Measurements from ENCODE around the gene SUPT7L.

SUPT7L gene, protein sequence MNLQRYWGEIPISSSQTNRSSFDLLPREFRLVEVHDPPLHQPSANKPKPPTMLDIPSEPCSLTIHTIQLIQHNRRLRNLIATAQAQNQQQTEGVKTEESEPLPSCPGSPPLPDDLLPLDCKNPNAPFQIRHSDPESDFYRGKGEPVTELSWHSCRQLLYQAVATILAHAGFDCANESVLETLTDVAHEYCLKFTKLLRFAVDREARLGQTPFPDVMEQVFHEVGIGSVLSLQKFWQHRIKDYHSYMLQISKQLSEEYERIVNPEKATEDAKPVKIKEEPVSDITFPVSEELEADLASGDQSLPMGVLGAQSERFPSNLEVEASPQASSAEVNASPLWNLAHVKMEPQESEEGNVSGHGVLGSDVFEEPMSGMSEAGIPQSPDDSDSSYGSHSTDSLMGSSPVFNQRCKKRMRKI

DNA sequence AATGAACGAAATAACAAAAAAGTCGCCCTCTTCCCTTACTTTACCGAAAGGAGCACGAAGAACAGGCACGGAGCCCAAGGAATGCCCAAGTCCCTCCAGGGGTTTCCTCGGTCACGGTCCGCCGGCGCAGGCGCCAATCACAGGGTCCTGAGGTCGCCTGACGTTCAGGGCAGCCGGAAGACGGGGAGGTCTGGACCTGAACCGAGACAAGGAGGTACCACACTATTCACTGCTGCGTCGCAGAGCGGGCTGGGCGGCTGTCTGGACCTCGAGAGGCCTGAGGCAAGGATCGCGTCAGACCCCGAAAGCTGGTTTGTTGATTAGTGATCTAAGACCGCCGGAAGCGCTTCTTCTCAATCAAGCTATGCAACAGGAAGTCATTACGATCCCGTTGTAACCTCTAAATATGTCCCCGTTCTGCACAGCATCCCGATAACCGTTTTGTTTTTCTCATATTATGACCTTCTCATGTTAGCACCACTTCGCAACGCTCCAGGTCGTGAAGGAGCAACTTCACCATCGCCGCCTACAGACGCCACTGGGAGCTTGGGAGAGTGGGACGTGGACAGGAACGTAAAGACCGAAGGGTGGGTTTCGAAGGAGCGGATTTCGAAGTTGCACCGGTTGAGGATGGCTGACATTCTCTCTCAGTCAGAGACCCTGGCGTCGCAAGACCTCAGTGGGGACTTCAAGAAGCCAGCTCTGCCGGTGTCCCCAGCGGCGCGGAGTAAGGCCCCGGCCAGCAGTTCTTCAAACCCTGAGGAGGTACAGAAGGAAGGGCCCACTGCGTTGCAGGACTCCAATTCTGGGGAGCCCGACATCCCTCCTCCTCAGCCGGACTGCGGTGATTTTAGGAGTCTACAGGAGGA, at the start of gene SUPT7L, which contains the start of gene SLC4A1AP:
TSS of gene SUPT7L (minus strand) at position 330 of the 869 bp plus-strand sequence. CDS start 1,422 bp downstream, outside the sequence.
TSS of gene SLC4A1AP (plus strand) at position 605 of the 869 bp plus-strand sequence. CDS start at position 631, 26 bp downstream.
- peak; percentile 86 for DNase-seq

DNA sequence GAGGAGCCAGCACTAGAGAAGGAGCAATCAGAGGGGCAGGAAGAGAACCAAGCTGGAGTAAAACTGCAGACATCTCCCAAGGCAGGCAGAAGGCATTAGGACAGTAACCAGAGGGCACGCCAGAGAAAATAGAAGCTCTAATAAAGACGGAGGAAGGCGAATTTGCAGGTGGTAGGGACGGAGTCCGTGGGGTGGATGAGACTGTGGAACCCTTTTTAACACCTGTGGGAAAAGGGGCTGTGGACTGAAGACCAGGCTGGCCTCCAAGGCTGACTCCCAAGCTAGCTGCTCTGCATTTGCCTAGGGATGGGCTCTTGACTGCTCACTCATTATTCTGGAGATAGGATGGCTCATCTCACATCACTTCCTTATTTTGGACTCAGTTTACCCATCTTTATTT, 49.8 kb upstream of the SUPT7L start:
- DNase-seq: no peak

DNA sequence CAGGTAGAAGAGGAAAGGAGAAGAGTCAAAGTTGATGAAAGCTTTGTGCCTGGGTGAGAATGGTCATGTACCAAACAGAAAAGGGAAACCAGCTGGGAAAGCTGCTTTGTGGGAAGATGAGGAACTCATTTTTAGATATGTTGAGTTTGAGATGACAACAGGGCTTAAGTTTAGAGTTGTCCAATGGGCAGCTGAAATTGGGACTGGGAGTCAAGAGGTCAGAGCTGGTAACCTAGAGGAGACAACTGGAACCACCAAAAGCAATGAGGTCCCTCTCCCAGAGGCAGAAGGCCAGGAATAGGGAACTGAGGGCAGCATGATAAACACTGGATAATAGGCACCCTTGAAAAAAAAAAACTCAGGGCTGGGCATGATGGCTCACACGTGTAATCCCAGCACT, 49.1 kb upstream of the SUPT7L start:
- DNase-seq: no peak

DNA sequence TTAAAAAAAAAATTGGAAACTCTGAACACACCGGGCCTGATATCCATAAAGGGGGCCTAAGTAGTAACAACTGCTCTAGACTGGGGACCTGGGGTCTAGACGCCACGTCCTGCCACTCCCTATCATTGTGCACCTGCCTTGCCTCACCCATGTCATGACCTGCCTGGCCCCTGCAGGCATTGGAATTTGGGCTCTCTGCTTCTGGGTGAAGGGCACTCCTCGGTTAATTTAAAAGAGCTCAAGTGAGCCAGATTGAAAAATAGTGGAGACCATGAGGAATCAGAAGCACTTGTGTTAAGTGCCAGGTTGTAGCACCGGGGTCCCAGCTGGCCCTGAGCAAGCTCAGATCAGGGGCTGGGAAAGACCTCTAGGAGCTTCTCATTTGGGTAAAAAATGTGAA, 48.4 kb upstream of the SUPT7L start:
- DNase-seq: no peak

DNA sequence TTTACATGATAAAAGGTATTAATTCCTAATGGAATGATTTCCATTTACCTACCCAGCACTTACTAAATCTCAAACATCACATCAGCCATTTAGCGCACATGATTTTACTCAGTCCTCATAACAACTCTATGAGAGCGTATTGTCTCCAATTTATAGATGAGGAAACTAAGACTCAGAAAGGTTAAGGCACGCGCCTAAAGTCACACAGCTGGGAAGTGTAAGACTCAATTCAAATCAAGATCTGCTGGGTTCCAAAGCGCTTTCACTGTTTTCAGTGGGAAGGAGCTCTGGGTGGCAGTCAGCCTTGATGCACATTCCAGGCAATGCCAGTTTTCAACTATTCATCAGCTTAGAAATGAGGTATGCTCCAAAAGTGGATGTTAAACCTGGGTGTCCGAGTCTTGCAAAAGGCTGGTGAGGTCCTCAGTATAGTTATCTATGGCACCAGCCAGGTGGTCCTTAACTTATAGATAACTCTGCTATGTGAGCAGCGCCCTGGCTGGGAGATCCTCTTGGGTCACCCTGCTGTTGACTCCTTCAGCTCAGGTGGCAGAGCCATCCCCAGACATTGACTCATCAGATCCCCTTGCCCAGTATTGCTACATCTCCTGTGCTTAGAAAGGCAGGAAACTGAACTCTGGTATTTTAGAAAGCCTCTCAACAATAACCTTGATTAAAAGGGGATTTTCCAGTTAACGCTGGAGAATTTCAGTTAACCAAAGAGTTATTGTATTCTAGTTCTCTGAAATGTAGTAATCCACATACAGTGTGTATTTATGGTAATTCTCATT, 47.4 kb upstream of the SUPT7L start:
- DNase-seq: no peak

DNA sequence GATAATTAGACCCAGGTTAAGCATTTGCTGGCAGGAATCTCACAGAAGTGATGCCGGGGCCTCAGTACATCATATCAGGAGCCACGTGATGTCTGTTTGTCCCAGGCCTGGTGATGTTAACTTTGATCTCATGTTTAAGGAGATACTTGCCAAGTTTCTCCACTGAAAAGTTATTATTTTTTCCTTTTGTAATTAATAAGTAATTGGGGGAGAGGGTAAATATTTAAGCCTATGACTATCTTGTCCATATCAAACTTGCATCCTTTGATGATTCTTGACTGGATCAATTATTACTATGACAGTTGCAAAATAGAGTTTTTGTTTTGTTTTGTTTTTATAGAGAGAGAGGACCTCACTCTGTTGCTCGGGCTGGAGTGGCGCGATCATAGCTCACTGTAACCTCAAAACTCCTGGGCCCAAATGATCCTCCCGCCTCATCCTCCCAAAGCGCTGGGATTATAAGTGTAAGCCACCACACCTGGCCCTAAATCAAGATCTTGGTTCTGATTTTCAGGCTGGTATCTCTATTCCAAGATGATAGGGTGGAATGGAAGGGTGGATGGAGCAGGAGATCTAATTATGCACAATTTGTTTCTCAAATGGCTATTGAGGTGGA, 46.7 kb upstream of the SUPT7L start:
- DNase-seq: no peak

DNA sequence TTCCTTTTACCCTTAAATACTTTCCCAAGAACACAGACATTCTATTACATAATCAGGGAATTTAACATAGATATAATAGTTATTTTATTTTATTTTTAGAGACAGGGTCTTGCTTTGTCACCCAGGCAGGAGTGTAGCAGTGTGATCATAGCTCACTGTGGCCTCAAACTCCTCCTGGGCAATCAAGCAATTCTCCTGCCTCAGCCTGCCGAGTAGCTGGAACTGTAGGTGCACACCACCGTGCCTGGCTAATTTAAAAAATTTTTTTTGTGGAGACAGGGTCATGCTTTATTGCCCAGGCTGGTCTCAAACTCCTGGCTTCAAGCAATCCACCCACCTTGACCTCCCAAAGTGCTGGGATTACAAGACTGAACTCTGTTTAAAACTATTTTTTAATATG, 45.9 kb upstream of the SUPT7L start:
- DNase-seq: no peak

DNA sequence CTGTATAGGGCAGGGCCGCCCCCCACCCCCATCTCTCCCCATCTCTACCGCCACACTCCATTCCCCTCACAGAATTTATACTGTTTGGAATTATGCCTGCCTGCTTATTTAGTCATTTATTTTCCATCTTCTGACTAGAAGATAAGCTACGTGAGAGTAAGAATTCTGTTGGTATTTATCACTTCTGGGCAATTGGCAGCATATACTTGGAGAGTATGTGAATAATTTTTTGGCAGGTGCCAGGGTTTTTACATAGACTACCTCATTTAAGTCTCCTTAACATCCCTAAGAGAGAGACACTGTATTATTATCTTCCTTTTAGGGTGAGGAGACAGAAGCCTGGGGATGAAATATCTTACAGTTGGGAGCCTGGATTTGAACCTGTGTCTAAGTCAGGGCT, 45.3 kb upstream of the SUPT7L start:
- no peak for DNase-seq

DNA sequence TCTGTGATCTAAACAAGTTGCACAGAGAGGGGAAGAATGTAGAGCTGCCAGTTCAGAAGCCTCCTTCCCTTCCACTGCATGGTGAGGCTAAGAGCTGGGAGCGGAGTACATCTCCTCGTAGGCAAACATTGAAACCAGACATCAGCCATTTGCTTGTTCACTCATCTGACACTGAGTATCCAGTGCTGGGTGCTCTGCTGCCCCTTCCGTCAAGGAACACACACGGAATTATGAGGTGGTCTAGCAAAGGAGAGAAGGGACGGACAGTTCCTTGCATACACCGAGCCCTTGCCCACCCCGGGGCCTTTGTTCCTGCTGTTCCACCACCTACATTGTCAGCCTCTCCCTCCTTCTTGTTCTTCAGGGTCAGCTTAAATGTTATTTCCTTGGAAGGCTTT, 44.8 kb upstream of the SUPT7L start:
- no peak for DNase-seq

DNA sequence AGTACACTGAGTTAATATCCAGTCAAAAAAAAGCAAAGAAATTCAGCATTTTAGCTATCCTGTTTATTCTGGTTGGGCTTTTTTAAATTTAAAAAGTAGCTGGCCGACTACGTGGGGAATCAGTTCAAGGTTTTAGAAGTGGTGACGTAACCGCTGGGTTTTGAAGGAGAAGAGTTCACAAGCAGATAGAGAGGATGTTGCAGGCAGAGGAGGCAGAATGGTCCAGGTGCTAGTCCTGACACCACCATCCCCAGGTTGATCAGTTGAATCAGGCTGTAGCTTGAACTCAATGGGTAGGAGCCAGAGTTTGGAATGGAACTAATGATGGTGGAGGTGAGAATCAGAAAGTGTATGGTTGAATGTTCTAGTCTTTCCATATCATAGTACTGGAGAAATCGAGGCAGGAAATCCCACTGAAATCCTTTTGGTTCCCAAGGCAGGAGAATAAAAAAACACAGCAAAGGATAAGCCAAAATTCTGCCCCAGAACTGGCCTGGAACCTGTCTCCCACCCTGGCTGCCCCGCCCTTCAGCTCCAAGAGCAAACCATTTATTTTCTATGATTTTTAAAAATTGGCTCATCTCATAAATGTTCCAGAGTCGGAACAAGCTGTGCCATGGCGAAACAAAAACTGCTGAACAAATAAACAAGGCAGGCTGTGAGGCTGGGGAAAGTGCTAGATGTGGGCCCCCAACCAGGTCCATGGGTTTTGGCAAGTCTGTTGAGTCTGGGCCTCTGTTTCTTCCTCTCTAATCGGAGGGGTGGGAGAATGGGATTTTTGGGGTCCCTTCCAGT, 44.2 kb upstream of the SUPT7L start:
- no peak for DNase-seq

DNA sequence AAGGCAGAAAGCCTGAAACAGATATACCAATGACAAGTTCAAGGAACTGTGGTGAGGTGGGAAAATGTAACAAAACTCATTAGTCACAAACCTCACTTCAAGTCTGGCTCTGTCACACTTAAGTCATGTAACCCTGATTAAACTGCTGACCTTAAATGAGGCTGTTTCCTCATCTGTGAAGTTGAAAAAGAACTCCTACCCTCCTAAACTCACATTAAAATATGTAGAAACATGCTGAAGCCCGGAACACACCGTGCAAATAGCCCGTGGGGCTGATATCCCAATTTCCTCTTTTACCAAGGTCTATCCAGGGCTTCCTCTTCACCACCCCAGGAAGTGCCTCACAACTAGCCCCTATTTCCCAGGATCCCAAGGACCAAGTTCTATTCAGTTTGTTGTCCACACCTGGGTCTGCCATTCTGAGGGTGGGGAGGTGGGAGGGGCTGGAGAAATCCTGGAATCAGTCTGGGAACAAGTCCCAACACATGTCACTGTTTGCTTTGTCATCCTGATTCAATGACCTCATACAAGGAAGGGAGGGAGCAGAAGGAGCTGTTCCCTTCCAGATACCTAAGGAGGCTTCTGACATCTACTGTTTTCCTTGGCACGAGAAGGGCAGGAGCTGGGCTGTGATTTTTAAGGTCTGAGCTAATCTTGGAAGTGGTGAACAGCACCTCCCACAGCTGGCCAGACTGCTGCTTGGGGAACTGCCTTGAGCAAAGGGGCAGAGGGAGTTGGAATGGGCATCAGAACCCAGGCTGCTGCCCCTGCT, 42.6 kb upstream of the SUPT7L start:
- DNase-seq: no peak

DNA sequence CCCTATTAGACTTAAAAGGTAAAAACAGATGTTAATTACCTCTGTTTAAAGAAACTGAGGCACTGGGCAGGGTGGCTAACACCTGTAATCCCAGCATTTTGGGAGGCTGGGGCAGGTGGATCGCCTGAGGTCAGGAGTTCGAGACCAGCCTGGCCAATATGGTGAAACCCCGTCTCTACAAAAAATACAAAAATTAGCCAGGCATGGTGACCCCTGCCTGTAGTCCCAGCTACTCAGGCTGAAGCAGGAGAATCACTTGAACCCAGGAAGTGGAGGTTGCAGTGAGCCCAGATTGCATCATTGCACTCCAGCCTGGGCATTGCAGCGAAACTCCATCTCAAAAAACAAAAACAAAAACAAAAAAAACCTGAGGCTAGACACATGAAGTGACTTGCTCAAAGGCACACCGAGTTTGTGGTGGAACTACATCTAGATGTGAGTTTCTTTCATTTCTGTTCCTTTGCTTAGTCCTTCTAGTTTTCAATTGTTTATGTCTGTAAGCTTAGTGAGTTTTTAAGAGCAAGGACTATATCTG, 41.0 kb upstream of the SUPT7L start:
- DNase-seq: no peak

DNA sequence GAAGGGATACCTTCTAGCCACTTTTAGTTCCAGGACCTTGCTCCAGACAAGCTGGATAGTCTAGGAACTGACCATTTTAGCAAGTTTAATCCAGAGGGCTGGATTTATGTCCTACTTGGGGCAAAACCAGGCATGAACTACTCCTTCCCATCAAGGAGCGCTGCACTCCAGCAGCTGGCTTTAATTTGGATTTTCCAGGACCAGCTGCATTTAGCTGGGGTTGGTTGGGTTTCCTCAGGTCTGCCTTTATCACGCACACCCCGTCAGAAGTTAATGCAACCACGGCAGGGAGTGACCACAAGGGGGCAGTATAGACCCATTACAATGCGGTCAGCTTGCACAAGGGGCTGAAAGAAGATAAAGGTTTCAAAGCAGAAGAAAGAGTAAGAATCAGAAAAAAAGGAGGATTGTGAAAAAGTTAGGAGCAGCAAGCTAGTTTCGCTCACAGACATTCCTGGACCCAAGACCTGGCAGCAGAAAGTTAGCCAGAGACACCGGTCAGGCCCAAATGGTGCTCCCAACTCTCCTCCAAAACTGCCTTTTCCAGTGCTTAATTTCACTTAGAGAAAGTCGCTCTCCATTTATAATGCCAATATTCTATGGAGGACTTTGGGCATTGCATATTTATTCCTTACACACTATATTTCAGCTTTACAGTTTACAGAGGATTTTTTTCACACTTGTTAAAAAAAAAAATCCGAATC, 40.4 kb upstream of the SUPT7L start:
- DNase-seq: peak; percentile 85

DNA sequence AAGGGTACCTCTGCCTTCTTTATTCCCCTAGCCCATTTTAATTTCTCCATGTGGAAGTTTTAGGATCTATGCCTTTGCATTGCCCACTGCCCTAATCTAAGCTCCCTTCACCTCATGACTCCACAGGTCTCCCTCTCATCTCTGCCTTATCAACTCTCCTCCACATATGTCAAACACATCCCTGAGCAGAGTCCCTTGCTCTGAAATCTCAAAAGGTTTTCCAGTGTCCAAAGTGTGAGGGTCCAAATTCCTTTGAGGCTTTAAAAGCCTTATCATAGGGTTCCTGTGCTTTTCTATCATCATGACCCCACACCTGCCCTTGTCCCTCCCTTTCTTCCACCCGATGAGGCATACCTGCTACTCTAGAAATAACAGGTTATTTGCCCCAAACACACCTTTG, 38.9 kb upstream of the SUPT7L start:
- DNase-seq: no peak

DNA sequence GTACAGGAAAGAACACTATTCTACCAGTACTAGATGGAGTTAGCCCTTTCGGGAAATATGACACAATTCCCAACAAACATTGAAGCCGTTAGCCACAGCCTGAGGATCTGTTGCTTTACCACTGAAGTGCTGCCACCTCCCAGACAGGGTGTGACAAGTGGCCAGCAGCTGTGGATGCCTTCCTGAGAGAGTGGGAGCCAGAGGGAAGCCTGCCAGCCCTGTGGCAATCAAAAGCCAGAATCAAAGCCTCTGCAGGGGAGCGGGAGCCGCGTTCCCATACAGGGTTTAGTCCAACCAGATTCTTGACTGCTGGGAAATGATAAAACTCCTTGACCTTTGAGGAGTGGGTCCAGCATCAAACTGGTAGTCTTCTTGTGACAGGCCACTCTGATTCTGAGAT, 38.3 kb upstream of the SUPT7L start:
- DNase-seq: no peak

DNA sequence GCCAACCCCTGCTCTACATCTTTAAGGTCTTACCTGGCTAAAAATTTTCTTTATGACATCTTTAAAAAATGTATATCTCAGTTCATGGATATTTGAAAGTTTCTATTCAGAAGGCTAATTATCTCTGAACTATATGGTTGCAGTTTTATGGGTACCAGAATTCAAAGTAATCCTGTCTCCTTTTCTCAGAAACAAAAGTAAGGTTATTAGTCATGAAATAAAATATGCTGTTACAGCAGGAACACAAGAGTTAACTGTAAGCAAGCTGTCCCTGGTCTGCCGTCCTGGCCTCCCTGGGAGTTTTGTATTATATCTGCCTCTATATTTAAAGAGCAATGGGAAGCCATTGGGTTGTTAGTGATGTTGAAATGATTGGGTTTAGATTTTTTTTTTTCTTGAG, 34.2 kb upstream of the SUPT7L start:
- DNase-seq: no peak

DNA sequence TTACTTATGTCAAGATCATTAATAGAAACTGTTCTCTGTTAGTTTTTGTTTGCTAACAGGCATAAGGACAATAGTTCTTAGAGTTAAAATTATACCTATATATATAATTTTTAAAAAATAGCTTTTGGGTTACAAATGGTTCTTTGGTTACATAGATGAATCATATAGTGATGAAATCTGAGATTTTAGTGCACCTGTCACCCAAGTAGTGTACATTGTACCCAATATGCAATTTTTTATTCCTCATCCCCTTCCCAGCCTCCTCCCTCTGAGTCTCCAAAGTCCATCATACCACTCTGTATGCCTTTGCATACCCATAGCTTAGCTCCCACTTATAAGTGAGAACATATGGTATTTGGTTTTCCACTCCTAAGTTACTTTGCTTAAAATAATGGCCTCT, 26.6 kb upstream of the SUPT7L start:
- no peak for DNase-seq

DNA sequence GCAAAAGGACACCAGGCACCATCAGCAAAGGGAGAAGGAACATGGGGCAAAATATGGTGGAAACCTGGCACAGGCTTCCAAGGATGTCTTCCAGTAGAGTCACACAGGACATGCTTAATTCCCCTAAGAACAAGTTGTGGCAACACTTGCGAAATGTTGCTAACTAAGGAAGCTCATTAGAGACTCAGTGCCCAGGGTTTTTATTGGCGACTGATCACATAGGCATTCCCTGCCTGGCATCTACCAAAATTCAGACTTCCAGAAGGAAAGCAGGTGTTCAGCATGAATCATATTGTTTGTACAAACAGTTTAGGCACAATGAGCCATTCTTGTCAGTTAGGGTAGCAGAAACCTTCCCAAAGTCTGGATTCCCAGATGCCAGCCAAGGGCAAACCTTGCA, 26.0 kb upstream of the SUPT7L start:
- DNase-seq: no peak

DNA sequence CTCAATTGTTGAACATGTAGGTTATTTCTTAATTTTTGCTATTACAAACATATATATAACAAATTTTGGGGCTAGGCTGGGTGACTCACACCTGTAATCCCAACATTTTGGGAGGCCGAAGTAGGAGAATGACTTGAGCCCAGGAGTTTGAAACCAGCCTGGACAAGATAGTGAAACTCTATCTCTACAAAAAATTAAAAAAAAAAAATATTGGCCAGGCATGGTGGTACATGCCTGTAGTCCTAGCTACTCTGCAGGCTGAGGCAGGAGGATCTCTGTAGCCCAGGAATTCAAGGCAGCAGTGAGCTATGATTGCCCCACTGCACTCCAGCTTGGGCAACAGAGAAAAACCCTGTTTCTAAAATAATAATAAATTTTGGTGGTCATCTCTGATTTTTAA, 23.8 kb upstream of the SUPT7L start:
- DNase-seq: no peak

DNA sequence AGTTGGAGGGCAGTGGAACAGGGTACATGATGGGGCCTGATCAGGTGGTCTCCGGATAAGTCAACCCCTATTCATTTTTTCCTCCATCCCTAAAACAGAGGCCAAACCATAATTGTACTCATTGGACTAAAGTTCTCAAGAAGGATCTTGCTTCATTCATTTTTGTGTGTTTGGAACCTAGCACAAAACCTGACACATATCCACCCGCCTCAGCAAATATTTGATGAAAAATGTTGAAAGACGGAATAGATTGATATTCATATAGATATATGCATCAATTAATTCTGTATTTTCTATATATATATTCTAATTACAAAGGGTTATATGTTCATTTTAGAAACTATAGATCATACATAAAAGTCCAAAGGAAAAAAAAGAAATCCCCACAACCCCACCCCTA, 22.2 kb upstream of the SUPT7L start:
- no peak for DNase-seq

Measured in CD4-positive, alpha-beta T cell treated with Interleukin-17A for 1 hour (primary cell).